ENCODE data around the gene MAPK8IP1.

MAPK8IP1 gene

DNA sequence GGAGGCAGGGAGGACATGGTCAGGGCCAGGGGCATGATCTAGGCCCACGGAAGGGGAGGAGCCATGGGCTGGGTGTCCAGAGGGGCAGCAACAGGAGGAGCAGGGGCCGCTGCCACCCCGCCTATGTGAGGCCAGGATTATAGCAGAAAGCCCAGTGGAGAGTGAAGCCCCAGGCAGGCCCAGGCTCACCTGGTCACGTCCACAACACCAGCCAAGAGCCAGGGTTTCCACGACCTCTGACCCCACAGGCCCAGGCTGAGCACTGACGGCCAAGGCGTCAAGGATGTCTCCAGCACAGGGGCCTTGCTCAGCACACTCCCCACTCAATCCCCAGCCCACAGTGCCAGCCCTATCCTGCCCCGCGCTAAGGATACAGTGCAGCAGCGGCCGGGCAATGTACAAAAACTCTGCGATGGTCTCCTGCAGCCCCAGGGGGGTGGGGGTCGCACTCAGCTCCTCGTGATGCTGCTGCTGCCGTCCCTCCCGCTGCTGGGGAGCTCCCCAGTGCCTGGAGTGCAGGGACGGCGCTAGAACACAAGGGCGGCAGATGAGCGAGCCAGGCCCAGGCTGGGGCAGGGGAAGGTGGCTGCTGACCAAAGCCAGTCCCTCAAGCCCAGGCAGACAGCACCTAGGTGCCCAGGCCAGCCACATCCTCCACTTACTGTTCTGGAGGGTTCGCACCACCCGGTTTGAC, 28.6 kb downstream of the MAPK8IP1 start:
- no peak for DNase-seq

- no peak for DNase-seq
Measured at GRCh38 chr11:45915446-45915845, 30.0 kb downstream of the MAPK8IP1 start.

DNA sequence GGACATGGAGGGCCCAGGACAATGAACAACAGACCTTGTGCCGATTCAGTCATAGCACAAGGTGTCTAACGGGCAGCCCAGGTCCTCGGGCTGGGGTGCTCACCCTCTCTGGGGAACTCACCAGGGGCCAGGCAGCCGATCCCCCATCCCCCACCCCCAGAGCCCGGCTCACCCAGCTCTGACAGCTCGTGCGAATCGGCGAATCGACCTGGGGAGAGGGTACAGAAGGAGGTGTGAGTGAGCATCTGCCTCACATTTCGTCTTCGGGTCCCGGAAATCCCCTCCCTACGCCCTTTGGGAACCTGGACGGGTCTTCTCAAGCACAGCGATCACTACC, 31.8 kb downstream of the MAPK8IP1 start:
- no peak for DNase-seq

DNA sequence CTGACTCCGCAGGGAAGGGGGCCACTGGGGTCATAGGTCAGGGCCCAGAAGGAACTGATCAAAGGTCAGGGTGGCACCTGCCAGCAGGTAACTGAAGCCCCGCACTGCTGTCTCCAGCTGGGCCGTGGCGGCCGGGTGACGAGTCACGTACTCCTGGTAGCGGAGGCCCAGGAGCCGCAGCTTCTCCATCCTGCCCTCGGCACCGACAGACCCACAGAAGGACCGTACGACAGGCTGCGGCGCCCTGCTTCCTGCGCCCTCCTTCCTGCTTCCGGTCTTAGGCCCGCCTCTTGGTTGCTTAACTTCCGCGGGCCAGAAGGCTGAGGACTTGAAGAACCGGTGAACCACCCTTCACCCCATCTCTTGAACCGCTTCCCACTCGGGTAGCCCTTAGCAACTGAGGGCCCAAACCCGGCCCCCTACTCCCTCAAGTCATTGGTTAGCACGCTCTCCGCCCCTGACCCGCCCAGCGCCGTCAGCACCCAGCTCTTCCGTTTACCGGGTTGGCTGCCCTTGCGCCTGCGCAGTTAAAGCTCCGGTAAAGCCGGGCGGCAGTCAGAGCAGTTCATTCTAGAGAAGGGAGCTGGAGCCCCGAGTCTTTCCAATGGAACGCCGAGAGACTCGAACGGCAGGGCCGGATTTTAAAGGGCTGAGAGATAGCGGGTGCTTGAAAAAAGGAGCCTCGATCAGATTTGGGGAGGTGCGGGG, 32.3 kb downstream of the MAPK8IP1 start, which contains the start of gene PEX16:
Gene PEX16 (minus strand): TSS at position 255 of the 708 bp plus-strand sequence. CDS start 66 bp downstream, at position 189.
- DNase-seq: peak; percentile 78 to 93 (median 88)

DNA sequence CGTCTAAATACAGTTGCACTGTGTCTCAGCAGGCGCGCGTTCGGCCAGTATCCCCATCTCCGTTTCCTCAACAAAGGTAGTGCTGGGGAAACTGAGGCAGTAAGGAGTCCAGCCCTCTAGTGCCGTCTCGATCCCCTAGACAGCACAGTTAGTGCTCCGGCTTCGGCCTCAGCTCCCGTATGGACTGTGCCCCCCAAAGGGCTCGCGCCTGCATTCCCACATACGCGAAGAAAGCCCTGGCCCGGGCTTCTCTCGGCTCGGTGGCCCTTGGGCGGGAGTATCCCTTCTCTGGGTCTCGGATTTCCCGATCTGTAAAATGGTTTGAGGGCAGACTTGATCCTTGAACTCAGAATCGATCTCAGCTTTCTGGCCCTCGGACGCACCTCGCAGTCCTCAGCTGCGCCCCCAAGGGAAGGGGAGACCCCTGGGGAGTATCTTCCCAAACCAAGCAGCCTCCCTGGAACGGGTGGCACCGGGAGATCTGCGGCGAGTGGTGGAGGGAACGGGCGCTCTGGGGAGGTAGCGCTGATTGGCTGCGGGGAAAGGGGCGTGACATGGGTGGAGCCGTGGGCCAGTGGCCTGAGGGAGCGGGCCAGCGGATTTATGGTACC, 33.0 kb downstream of the MAPK8IP1 start:
- DNase-seq: peak in 1 of 4 experiments; percentile 24

DNA sequence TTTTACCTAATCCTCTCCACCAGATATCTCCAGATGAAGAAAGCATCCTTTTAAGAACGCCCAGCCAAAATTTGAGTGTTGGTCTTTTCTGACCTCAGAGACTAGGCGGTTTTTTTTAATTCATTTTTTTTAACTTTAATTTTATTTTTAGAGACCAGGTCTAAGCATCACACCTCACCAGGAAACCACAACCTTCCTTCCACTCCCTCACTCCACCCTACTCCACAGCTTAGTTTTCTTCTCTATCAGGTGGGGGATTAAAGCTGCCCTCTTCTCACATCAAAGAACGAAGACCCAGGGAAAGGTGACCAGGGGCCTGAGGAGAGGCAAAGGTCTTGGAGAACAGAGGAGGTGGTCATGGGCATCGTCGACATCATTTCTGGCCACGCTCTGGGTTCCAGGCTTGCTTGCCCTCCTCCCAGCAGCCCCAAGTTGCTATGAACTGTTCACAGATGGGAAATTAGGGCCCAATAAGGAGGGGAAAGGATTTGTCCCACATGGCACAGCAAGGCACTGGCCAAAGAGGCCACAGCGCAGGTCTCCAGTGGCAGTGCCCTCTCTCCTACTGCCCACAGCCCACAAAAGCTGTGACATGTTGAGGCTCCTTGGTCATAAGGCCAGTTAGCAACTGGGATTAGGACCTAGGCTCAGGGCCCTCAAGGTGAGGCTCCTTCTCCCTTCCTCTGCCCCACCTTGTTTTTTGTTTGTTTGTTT, 33.7 kb downstream of the MAPK8IP1 start:
- no peak for DNase-seq

GRCh38 chr11:45919806-45920530, 34.5 kb downstream of the MAPK8IP1 start:
- DNase-seq: no peak

DNA sequence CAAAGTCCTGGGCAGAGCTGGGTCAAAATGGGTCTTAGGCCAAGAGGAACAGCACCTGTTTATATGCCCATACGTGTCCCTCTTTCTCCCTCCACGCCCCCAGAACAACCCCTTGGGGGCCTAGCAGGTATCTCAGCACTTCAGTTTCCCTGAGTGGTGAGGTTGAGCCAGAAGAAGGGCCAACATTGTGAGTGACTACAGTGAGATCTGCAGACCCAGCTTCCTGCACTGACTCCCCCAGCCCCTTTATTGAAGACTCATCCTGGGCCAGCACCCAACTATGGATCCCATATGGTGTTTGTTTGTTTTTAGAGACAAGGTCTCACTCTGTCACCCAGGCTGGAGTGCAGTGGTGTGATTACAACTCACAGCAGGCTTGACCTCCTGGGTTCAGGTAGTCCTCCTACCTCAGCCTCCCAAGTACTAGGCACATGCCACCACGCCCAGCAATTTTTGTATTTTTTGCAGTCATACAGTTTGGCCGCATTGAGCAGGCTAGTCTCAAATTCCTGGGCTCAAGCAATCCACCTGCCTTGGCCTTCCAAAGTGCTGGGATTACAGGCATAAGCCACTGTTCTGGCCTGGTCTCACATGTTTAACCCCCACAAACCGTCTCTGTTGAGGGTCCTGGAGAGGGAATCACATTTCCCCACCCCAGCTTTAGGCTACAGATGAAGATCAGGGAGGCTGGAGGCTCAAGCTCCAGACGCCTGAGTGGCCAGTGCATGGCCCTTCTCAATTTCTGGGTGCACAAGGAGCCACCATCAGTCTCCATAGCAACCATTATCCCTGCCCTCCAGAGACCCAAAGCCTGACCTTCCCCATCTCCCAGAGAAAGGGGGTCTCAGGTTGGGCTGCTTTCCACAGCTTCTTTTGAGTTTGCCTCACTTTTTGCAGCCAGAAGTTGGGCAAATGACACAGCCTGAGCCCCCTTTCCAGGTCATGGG, 35.4 kb downstream of the MAPK8IP1 start:
- DNase-seq: no peak

DNA sequence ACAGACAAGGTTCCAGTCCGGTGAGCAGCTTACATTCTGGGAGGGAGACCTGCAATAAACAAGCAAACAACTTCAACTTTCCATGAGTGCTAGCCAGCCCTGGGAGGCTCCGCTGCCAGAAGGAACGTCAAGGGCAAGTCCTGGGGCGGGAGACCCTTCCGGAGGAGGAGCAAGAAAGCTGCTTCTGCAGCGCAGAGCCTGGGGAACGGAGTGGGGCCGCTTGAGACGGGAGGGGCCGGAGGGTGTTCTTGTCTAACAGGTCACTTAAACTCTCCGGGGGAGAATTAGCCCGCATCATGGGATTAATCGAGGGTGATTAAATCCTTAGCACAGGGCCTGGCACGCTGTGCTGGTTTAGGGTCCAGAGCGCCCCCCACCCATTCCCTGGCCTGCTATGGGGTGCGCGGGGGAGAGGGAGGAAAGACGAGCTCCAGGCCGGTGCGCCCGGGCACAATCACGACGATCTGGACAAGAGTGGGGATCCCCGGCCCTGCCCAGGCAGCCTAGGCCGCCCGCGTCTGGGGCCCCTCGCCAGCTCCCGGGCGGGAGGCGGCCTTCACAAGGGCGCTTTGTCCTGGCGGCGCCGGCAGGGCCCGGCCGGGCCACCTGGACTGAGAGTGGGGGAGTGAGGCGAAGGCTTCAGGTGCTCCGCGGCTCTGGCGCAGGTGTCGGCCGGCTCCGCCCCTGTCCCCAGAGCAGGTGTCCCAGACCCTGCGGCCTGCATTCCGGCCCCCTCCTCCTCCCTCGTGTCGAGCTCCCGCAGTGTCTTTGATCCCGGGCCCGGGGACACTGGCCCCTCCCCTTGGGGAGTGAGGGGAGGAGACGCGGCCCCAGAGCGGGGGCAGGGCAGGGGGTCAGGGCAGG, 36.3 kb downstream of the MAPK8IP1 start:
- DNase-seq: no peak

- DNase-seq: peak in 1 of 4 experiments; percentile 29
Measured at GRCh38 chr11:45922425-45923082, 37.1 kb downstream of the MAPK8IP1 start, which contains the start of gene LARGE2. LARGE2 (plus strand) TSS chr11:45922656; CDS start chr11:45922883, 227 bp downstream.

- DNase-seq: no peak
Measured at GRCh38 chr11:45924036-45924915, 38.8 kb downstream of the MAPK8IP1 start.

- DNase-seq: no peak
Measured at GRCh38 chr11:45924927-45925326, 39.5 kb downstream of the MAPK8IP1 start.

GRCh38 chr11:45925550-45925949, 40.1 kb downstream of the MAPK8IP1 start:
- no peak for DNase-seq

DNA sequence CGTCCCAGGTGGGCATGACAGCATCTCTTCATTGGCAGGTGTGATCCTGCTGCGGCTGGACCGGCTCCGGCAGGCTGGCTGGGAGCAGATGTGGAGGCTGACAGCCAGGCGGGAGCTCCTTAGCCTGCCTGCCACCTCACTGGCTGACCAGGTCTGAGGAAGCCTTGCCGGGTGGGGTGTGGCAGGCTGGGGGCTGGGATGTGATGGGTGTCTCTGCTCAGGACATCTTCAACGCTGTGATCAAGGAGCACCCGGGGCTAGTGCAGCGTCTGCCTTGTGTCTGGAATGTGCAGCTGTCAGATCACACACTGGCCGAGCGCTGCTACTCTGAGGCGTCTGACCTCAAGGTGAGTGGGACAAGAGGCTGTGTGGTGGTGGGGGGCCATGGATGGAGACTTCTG, 40.5 kb downstream of the MAPK8IP1 start:
- DNase-seq: no peak

- no peak for DNase-seq
Measured at GRCh38 chr11:45926536-45927331, 41.3 kb downstream of the MAPK8IP1 start.

DNA sequence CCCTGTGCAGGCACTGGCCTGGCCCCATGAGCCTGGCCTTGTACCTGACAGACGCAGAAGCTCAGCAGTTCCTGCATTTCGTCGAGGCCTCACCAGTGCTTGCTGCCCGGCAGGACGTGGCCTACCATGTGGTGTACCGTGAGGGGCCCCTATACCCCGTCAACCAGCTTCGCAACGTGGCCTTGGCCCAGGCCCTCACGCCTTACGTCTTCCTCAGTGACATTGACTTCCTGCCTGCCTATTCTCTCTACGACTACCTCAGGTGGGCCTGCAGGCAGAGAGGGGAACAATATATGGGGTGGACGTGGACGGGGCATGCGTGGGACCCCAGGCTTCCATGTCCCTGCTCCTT, 41.9 kb downstream of the MAPK8IP1 start:
- no peak for DNase-seq

DNA sequence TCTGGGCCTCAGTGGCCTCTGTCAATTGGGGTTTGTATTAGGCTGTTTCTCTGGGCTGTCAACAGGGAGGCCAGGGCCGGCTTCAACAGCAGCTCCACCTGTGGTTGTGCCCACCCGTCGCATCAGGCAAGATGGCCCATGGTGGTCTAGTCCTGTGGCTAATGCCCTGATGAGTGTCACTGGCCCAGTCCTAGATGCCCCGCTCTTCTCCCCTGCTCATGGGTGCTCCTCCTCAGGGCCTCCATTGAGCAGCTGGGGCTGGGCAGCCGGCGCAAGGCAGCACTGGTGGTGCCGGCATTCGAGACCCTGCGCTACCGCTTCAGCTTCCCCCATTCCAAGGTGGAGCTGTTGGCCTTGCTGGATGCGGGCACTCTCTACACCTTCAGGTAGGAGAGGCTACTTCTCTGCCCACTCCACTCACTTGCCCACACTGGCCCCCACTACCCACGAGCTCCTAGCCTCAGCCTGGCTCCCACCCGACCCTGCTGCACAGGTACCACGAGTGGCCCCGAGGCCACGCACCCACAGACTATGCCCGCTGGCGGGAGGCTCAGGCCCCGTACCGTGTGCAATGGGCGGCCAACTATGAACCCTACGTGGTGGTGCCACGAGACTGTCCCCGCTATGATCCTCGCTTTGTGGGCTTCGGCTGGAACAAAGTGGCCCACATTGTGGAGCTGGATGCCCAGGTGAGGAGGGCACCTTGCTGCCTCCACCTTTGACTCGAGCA, 42.4 kb downstream of the MAPK8IP1 start:
- DNase-seq: no peak
